Caco-2 (cell line): Measurements from ENCODE around the gene KIAA1671. TPM values are rescaled to one million over a fixed set of nuclear protein-coding genes. Genes with fewer than 3 reads are reported as not detected.

Experiments used
- BruUV-seq: library from RNA; stranded (reverse); fragments of 400-500 nt; replicated peaks from 2 replicates; lab custom pipeline; 2021; lab: Mats Ljungman, UMichigan
- CTCF ChIA-PET: fragments of 300-600 bp; sonication (Branson Sonifier 250); formaldehyde crosslinking; loops from one replicate; lab custom pipeline; 2022; ENCODE audit warnings: antibody characterized with exemption; lab: Charles Lee
- POLR2A ChIA-PET: fragments of 300-600 bp; sonication (Branson Sonifier 250); formaldehyde crosslinking; loops from one replicate; lab custom pipeline; 2022; ENCODE audit warnings: antibody characterized with exemption; lab: Charles Lee
- DNase-seq, 2 experiments: peaks; one replicate each; pipeline versions ENCODE4 v3.0.0 to v3.0.0-alpha.2; 2020 to 2022
- H3K27me3 ChIP-seq: replicated peaks from 2 replicates; pipeline ENCODE4 v1.6.0; 2011; ENCODE audit warnings: low read length; ENCODE audit not compliant: control insufficient read depth, insufficient read depth
- H3K36me3 ChIP-seq: 2 replicates; pipeline ENCODE4 v1.5.1; 2011; ENCODE audit warnings: low read length; ENCODE audit not compliant: control insufficient read depth, insufficient read depth
- H3K4me1 ChIP-seq: fragments of 250-450 bp; sonication (Bioruptor Pico); 2 replicates; pipeline ENCODE4 v1.5.1; 2020; ENCODE audit warnings: mild to moderate bottlenecking
- H3K4me3 ChIP-seq: 2 replicates; pipeline ENCODE4 v1.5.1; 2011; ENCODE audit warnings: low read depth, mild to moderate bottlenecking, control low read depth, low read length
- H3K9me3 ChIP-seq: fragments of 250-450 bp; sonication (Bioruptor Pico); 2 replicates; pipeline ENCODE4 v1.5.1; 2020; ENCODE audit warnings: mild to moderate bottlenecking, moderate library complexity
- H3K27ac Mint-ChIP-seq: one replicate; pipeline ENCODE4 v1.8.0; 2022; ENCODE audit warnings: mixed read lengths; ENCODE audit not compliant: unreplicated experiment
- H3K27me3 Mint-ChIP-seq: one replicate; pipeline ENCODE4 v1.8.0; 2022; ENCODE audit warnings: mixed read lengths; ENCODE audit not compliant: insufficient read depth, unreplicated experiment
- H3K36me3 Mint-ChIP-seq: one replicate; pipeline ENCODE4 v1.8.0; 2022; ENCODE audit warnings: mild to moderate bottlenecking, mixed read lengths; ENCODE audit not compliant: insufficient read depth, unreplicated experiment
- H3K4me1 Mint-ChIP-seq: one replicate; pipeline ENCODE4 v1.8.0; 2022; ENCODE audit warnings: low read depth, mixed read lengths; ENCODE audit not compliant: unreplicated experiment
- H3K4me3 Mint-ChIP-seq: one replicate; pipeline ENCODE4 v1.8.0; 2022; ENCODE audit warnings: mild to moderate bottlenecking, moderate library complexity, mixed read lengths; ENCODE audit not compliant: unreplicated experiment
- H3K9me3 Mint-ChIP-seq: one replicate; pipeline ENCODE4 v1.8.0; 2022; ENCODE audit warnings: mixed read lengths; ENCODE audit not compliant: unreplicated experiment
- intact Hi-C: fragments of 100-400 bp; cut with micrococcal nuclease; formaldehyde crosslinking; loops from one replicate; pipeline ENCODE4 v1.10.0; 2022; ENCODE audit not compliant: unreplicated experiment
- total RNA-seq: library from RNA; stranded (reverse); gene quantifications from 2 replicates; pipeline ENCODE4 v1.2.3, GENCODE V29; 2022
- TF ChIP-seq, protein P1 (sequence below), 2 experiments: fragments of 200-600 bp in 1 of 2; IDR thresholded peaks; 1 replicate in 1 of 2; 2 replicates in 1 of 2; pipeline versions ENCODE4 v1.5.1 to v1.8.0; 2011 to 2022; ENCODE audit warnings: antibody characterized with exemption in 1 of 2, control low read depth in 1 of 2, inconsistent platforms in 1 of 2, low read depth in 1 of 2, low read length in 1 of 2, mild to moderate bottlenecking in 1 of 2, moderate library complexity in 1 of 2; ENCODE audit not compliant: insufficient read depth in 1 of 2, severe bottlenecking in 1 of 2, unreplicated experiment in 1 of 2

KIAA1671 gene
- total RNA-seq, 1 experiment from 2014 or later: 28.6 TPM

DNA sequence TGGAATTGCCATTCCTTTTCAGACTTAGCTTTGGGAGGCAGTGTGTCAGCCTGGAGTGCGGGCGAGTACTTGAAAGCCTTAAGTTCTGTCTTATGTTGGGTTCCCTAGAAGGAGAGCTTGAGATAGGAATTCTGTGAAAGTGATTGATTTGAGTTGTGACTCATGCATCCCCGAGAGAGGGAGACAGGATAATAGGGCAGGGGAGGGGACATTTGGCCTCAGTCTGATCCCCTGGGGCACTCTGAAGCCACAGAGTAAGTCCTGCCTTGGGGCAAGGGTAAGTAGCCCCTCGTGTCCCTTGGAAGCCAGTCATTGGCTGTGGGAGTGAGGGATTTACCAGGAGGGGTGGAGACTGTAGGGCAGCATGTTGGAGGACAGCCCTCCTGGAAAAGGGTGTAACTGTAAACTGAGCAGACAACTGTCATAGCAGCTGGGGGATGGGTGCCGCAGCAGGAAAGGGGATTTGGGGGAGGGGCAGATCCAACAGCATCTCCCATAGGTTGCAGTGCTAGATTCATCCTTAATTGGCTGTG, 44.0 kb downstream of the KIAA1671 start:
- TF ChIP-seq, protein P1, sequence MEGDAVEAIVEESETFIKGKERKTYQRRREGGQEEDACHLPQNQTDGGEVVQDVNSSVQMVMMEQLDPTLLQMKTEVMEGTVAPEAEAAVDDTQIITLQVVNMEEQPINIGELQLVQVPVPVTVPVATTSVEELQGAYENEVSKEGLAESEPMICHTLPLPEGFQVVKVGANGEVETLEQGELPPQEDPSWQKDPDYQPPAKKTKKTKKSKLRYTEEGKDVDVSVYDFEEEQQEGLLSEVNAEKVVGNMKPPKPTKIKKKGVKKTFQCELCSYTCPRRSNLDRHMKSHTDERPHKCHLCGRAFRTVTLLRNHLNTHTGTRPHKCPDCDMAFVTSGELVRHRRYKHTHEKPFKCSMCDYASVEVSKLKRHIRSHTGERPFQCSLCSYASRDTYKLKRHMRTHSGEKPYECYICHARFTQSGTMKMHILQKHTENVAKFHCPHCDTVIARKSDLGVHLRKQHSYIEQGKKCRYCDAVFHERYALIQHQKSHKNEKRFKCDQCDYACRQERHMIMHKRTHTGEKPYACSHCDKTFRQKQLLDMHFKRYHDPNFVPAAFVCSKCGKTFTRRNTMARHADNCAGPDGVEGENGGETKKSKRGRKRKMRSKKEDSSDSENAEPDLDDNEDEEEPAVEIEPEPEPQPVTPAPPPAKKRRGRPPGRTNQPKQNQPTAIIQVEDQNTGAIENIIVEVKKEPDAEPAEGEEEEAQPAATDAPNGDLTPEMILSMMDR (IDR thresholded peaks at IDR 0.05; ENCODE audit: insufficient read depth in 1 of 2, low read depth in 1 of 2, low read length in 1 of 2, severe bottlenecking in 1 of 2, unreplicated experiment in 1 of 2): no peak
- H3K27ac Mint-ChIP-seq: peak overlapping the region; percentile 15
- BruUV-seq: no TSS peak
- H3K27me3 Mint-ChIP-seq: no peaks in the 10 kb centered on the region
- CTCF ChIA-PET: no interaction called here
- H3K27me3 ChIP-seq: no peaks in the 10 kb centered on the region
- no peaks in the 10 kb centered on the region for H3K36me3 ChIP-seq
- no peaks in the 10 kb centered on the region; the same call in none of the 2 replicates for H3K4me1 ChIP-seq
- H3K4me3 ChIP-seq: no peak overlapping the region
- H3K9me3 Mint-ChIP-seq: no peaks in the 10 kb centered on the region
- H3K4me3 Mint-ChIP-seq: peak overlapping the region; percentile 7
- POLR2A ChIA-PET: no interaction called here
- H3K36me3 Mint-ChIP-seq: peaks cover 5% of the 10 kb centered on the region
- no peaks in the 10 kb centered on the region for H3K9me3 ChIP-seq
- DNase-seq: peak; percentile 38 to 69
- intact Hi-C loops: no loop called here
- peaks cover 17% of the 10 kb centered on the region for H3K4me1 Mint-ChIP-seq

DNA sequence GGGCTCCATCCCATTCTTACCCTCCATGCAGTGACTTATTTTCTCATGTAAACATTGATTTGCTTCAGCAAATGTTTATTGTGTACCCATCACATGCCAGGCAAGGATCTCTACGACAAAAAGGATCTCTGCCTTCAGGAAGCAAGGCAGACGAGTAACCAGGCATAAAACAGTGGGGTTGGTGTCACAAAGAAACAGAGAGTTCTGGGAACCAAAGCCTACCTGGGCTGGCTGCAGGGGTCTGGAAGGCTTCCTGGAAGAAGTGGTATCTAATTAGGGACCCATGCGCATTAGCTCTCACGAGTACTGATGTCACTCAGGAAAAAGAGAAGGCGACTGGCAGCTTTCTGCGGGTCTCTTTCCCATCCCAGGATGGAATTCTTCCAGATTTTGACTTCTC, 44.5 kb downstream of the KIAA1671 start:
- Mint-ChIP-seq H3K9me3 (no peaks in the 10 kb centered on the region), H3K4me1 (peaks cover 17% of the 10 kb centered on the region), H3K36me3 (peaks cover 5% of the 10 kb centered on the region), H3K27ac (no peak overlapping the region), H3K4me3 (no peak overlapping the region), H3K27me3 (no peaks in the 10 kb centered on the region)
- TF ChIP-seq, protein P1 (IDR thresholded peaks at IDR 0.05; ENCODE audit: insufficient read depth in 1 of 2, low read depth in 1 of 2, low read length in 1 of 2, severe bottlenecking in 1 of 2, unreplicated experiment in 1 of 2): no peak
- no peak for DNase-seq
- no peaks in the 10 kb centered on the region for H3K9me3 ChIP-seq
- intact Hi-C loops: no loop called here
- H3K36me3 ChIP-seq: no peaks in the 10 kb centered on the region
- ChIA-PET POLR2A (no interaction called here), CTCF (no interaction called here)
- no peaks in the 10 kb centered on the region; the same call in none of the 2 replicates for H3K4me1 ChIP-seq
- no TSS peak for BruUV-seq
- H3K4me3 ChIP-seq: no peak overlapping the region
- no peaks in the 10 kb centered on the region for H3K27me3 ChIP-seq

DNA sequence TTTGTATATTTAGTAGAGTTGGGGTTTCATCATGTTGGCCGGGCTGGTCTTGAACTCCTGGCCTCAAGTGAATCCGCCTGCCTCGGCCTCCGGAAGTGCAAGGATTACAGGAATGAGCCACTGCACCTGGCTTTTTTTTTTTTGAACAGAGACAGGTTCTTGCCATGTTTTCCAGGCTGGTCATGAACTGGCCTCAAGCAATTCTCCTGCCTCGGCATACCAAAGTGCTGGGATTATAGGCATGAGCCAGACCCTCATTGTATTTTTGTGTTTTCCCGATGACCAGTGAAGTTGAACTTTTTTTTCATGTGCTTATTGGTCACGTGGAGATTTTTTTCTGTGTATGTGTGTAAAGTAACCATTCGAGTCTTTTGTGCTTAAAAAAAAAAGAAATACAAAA, 48.2 kb downstream of the KIAA1671 start:
- H3K4me3 ChIP-seq: no peak overlapping the region
- CTCF ChIA-PET: interaction anchor here (0.9 kb wide), 1 partner anchor 14 kb away, joined by 5 read pairs; no protein-coding TSS in a partner anchor
- no peak for DNase-seq
- H3K27me3 ChIP-seq: no peaks in the 10 kb centered on the region
- TF ChIP-seq, protein P1 (IDR thresholded peaks at IDR 0.05; ENCODE audit: insufficient read depth in 1 of 2, low read depth in 1 of 2, low read length in 1 of 2, severe bottlenecking in 1 of 2, unreplicated experiment in 1 of 2): no peak
- intact Hi-C loops: no loop called here
- H3K27me3 Mint-ChIP-seq: no peaks in the 10 kb centered on the region
- no peaks in the 10 kb centered on the region for H3K36me3 Mint-ChIP-seq
- H3K4me3 Mint-ChIP-seq: no peak overlapping the region
- H3K9me3 Mint-ChIP-seq: no peaks in the 10 kb centered on the region
- H3K36me3 ChIP-seq: no peaks in the 10 kb centered on the region
- no peaks in the 10 kb centered on the region; the same call in none of the 2 replicates for H3K4me1 ChIP-seq
- H3K9me3 ChIP-seq: no peaks in the 10 kb centered on the region
- POLR2A ChIA-PET: no interaction called here
- no peak overlapping the region for H3K27ac Mint-ChIP-seq
- H3K4me1 Mint-ChIP-seq: peaks cover 15% of the 10 kb centered on the region
- BruUV-seq: no TSS peak
